Ovary (tissue), 9 donors: Measurements from ENCODE around the gene PTPN3. TPM values are rescaled to one million over a fixed set of nuclear protein-coding genes. Genes with fewer than 3 reads are reported as not detected.

Experiments
- microRNA-seq, 3 donors: library from miRNA; unstranded; fragments of <30 nt; microRNA quantifications; one replicate each; pipeline versions ENCODE4 to v1.2.0, GENCODE V29; 2019 to 2020
- polyA plus RNA-seq, 2 donors: library from polyadenylated mRNA; stranded (reverse); fragments of 200-250 nt in 1 of 2; fragments of 350-450 nt in 1 of 2; fragmentation: Illumina TruSeq in 1 of 2; extraction: RNeasy Lipid Tissue Mini Kit (QIAGEN cat#74804) in 1 of 2; gene quantifications; one replicate each; pipeline ENCODE4 v1.2.3, GENCODE V29; 2013 to 2014
- small RNA-seq: library from RNA; depleted of rRNA; stranded (forward); fragments of <200 nt; gene quantifications from one replicate; pipeline ENCODE3, GENCODE V24; 2016
- total RNA-seq, 7 donors: library from RNA; depleted of rRNA in 2 of 7; stranded (reverse); fragments of >200 nt in 2 of 7; fragmentation: NEBNext Ultra II Directional in 3 of 7; extraction: Animal tissue kit (Norgen Biotek cat#: 25700) in 3 of 7; gene quantifications; one replicate each; pipeline versions ENCODE4 v1.1.0 to v1.2.4, GENCODE V29; 2016 to 2023
- donor health status: DM: no; HTN: no; CAD: no; lungs with moderate emphysema.
- donor health status: DM: no; HTN: no; CAD: no.
- donor health status: Bipolar disorder and iron deficiency.
- donor health status: DM: yes; HTN: yes; CAD: no.
- donor health status: DM: no; HTN: no; CAD: no.
- donor health status: DM: yes; HTN: yes; CAD: no.

Gene PTPN3
- total and polyA plus RNA-seq, 9 donors = 0.20 to 17.8 (median 1.6) TPM

Small RNA genes lying within 50 kb of the gene (microRNA-seq; reads per million reads assigned to microRNA genes)
- 0 to 0.18 (median 0) reads per million in 3 donors for gene MIR3927

Small RNA genes lying within 50 kb of the gene (small RNA-seq; reads per million reads assigned to genes)
- not detected for gene MIR3927

Other genes starting within 250 kb of the PTPN3 start
- 10 to 100 TPM; 12.5 to 34.3 (median 15.1) TPM for gene EPB41L4B, start 177.2 kb downstream of the PTPN3 start, total RNA-seq
- 10 to 100 TPM in 1 of 2 donors, 1 to 10 TPM in 1; 8.3 to 14.0 TPM for gene EPB41L4B, start 177.2 kb downstream of the PTPN3 start, polyA plus RNA-seq